Stimulated activated CD4-positive, alpha-beta T cell treated with anti-CD3 and anti-CD28 coated beads, TNF-alpha, amount 100 ng/mL, for 1 hour (primary cell): ENCODE measurements around the gene TNS3.
"Not testable (repeated sequence)": the region's sequence is repeated elsewhere in the genome, so short reads cannot be mapped to it uniquely, and the experiment has no call there.

Experiments used
- DNase-seq, 3 donors: peaks; one replicate each; pipeline ENCODE4 v3.0.0-alpha.2; 2020; ENCODE audit warnings: low read depth in 3 of 3, low spot score in 1 of 3

The TNS3 gene

DNA sequence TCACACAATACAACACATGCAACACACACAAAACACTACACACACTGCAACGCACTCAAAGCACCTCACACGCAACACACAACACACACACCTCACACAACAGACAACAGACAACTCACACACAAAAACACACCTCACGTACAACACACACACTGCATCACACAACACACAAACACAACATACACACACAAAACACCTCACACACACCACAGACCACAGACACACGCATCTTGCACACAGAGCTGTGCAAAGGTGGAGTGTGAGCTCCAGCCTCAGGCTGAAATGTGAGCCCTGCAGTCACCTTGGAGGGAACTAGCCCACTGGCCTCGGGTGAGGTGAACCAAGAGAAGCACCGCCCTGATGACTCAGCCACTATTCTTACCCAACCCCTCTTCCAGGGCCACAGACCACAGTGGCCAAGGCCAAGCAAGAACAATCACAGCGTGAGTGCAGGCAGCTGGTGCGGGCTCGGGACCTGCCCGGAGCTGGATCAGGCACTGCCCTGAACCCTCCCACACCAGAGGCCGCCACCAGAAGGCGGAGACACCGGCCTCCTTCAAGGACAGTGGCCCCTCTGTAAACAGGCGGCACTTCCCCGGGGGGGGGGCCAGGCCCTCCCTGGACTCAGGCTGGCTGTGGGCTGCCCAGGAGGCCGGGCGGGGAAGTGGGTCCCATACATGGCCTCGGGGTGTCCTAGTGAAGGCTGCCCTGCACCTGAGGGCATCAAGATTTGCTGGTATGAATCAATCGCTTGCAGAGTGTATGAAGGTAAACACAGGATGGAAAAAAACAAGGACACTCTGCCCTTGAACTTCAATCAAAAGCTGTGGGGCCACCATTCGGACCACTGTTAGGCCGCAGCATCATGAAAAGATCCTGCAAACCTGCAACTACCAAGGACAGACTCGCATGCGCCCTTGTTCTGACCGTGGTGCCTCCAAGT lies 106.7 kb downstream of the TNS3 start:
- no peak for DNase-seq

DNA sequence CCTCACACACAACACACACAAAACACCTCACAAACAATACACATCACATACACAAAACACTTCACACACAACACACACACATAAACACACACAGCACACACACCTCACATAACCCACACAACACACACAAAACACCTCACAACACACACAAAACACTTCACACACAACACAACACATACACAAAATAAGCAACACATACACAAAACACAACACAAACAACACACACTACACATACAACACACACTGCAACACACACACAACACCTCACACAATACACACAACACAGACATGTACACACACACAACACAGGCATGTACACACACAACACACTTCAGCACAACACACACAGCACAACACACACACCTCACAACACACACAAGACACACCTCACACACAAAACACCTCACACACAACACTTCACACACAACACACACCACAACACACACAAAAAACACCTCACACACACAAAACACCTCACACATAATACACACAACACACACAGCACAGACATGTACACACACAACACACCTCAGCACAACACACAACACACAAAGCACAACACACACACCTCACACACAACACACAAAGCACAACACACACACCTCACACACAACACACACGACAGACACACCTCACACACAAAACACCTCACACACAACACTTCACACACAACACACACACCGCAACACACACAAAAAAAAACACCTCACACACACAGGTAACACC lies 107.5 kb downstream of the TNS3 start:
- DNase-seq, result no peak

DNA sequence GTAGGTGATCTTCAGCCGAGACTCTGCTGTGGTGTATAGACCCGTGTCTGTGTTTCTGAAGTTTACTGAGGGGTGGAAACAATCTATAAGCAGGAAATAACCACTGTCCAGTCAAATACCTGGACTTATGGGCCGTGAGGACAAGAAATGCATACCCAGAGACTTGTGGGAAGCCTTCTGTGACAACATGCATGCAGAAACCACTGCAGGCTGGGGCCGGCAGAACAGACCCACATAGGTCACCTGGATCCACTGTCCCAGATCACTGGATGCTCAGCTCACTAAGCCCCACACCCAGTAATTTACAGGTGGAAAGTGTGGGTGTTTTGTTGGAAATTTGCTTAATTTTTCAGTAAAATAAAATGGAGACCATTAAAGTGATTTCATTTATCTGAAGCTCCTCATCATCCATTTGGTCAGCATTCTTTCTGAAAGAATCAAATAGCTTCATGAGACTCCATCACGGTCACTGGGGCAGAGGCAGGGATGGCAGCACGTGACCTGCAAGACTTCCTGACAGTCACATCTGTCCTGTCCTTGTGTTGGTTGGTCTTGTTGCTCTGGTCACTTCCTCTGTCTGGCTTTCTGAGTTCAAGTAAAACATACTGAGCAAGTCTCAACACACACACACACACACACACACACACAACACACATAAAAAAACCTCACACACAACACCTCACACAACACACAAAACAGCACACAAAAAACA lies 108.3 kb downstream of the TNS3 start:
- DNase-seq, result no peak

DNA sequence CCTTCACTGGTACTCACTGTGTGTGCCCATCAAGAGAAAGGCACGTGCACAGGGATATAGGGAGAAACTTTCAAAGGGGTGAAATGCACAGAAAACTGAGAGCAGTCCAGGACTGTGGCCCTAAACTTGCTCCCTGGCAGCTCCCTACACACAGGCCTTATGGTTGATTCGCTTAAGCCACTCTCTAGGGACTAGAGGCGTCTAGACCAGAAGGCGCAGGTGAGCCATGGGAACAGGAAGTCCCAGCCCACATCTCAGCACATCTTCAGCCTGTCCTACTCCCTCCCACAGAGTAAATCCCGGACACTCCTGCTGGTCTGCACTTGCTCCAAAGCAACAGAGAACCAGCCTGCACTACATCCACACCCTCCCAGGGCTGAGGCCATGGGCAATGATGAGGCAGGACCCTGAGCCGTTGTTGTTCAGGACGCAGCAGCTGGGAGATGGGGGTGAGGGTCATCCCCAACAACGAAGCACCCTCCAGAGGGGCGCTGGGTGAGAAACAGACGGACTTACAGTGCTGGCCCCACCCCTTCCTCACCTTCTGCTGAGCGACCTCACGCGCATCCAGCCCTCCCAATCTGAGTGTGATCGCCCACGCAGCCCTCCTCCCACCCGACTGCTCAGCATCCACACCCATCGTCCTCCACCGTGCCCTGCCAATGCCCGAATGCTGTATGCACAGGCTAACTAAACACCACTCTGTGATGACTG lies 109.3 kb downstream of the TNS3 start:
- no peak for DNase-seq

DNA sequence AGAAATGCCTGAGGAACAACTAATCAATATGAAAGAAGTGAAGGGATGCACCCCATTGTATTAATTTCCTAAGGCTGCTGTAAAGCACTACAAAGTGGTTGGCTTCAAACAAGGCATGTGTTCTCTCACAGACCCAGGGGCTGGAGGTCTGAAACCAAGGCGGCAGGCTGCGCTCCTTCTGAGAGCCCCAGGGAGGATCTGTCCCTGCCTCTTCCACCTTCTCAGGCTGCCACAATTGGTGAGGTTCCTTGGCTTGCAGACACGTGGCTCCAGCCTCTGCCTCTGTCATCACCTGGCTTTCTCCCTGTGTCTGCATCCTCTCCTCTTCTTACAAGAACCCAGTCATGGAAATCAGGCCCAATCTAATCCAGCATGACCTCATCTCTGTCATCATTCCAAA lies 110.1 kb downstream of the TNS3 start:
- DNase-seq, result no peak

DNA sequence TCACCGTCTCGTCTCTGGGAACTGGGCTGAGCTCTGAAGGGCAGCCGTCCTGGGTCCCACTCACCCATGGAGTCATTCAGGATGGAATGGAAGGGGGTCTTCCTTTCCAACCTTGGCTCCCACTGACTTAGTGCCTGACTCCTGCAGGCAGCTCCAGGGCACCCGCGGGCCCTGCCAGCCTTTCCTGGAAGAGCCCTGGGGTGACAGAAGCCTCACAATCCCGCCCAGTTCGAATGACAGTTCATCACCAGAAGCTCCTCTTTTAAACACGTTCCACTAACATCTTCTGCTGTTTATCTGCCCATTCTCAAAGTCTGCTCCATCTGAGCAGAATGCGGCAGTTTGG lies 110.6 kb downstream of the TNS3 start:
- DNase-seq, result no peak

DNA sequence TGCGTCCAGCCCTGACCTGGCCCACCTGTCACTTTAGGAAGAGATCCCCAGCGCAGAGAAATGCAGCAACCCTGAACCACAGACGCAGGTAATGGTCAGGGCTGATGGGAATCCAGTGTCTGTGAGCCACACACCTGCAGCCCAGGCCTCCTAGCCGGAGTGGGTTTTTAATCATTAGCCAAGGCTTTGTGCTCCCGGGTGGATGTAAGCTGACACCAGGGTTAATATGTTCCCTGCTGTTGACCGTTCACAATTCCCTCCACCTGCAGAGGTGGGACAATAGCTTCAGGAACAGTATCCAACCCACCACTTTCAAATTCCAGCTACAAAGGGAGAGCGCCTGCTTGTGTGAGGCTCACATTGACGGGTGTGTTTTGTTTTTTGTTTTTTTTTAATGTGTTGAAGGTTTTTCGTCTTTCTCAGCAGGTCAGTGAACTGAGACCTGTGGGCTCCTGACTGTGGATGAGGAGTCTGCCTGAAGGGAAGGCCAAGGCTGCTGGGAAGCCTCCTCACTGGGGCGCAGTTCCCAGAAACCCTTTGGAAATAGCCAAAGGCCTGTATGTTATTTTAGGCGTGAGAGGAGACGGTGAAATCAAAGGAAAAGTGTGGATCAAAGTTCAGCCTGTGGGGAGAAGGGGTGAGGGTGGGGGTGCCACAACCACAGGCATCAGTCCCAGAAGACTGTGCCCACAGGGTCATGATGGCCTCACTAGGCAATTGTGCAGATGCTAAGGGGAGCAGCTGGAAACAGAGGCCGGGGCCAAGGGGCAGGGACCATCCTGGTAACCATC lies 111.1 kb downstream of the TNS3 start:
- no peak for DNase-seq

DNA sequence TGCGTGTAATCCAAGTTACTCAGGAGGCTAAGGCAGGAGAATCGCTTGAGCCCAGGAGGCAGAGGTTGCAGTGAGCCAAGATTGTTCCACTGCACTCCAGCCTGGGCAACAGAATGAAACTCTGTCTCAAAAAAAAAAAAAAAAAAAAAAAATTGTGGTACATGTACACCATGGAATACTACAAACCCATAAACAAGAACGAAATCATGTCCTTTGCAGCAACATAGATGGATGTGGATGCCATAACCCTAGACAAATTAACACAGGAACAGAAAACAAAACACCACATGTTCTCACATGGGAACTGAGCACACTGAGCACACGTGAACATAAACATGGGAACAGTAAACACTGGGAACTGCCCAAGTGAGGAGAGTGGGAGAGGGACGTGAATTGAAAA lies 112.1 kb downstream of the TNS3 start:
- not testable (repeated sequence) for DNase-seq

DNA sequence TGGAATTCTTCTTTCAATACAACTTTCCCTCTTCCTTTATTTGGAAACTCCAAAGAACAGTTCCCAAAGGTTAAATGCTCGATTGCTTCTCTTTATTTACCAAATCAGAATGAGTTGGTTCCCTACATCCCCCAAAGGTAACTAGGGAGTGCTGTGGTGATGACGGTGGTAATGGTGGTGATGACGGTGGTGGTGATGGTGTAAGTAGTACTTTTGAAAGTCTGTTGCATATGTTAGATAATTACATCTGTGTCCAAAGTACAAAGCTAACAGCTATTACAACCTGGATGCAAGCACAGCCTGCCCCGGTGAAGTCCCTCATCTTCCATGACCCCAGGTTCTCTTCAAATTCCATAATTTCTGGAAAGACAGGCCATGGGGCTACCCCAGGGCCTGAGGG lies 115.1 kb downstream of the TNS3 start:
- DNase-seq, result no peak

DNA sequence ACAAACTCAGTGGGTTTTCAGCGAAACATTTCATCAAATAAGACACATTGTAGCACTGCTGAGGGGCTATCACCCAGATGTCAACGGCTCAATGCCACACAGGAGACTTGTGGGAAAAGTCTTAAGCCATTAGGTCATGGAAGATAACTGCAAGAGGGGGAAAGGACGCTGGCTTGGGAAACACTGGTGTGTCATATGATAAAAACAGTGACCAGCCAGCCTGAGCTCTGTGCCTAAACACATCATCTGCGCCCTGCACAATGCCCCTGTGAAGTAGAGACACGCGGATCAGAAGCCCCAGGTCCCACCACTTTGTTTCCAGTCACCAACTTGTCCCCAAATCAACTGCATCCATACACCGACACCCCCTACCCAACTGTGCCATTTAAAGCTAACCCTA lies 116.7 kb downstream of the TNS3 start:
- no peak for DNase-seq

DNA sequence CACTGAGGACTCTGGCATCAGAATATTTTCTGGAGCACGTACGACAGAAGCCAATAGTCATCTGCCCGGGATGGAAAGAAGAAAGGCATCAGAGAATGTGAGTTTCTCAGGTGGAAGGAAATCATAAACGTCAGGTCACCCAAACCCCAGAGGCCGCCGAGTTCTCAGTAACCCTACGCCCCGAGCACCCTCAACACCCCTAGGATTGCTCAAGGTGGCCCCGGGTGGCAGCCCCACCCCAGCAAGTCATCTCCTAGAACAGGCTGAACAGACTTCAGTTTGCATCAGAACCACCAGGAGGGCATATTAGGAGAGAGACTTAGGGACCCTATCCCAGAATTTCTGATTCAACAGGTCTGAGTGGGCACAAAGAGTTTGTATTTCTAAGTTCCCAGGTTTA lies 117.6 kb downstream of the TNS3 start:
- DNase-seq, result no peak

DNA sequence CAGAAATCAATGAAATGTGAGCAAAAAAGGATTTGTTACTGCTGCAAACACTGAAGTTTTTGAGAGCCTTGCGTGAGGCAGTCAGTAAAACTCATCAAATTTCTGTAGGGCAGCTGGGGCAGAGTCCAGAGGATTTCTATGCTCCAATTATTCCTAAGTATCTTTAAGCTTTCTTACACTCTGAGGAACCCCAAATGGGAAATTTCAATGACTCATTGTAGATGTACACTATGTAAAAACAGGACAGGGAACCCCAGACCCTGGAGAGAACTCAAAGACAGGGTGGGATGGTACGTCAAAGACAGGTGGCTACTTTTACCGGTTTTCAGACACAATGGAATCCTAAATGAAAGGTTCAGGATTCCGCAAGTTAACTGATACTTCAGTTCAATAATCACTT lies 120.2 kb downstream of the TNS3 start:
- DNase-seq, result no peak

DNA sequence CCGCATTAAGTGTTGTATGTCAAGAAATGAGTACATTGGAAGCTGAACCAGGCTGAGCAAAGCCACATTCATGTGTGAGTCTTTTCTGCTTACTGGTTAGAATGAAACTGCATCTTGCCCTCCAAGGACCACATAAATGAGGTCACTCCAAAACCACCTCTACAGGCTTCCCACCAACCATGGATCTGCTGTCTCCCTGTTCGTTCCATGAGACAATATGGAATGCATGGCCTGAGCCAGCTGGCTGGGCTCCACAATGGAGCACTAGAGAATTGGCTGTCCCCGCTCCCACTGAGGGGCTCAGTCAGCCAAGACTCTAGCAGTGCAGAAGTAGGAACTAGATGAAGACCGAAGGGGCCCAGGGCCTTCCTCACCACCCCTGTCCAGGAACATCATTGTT lies 120.8 kb downstream of the TNS3 start:
- no peak for DNase-seq

DNA sequence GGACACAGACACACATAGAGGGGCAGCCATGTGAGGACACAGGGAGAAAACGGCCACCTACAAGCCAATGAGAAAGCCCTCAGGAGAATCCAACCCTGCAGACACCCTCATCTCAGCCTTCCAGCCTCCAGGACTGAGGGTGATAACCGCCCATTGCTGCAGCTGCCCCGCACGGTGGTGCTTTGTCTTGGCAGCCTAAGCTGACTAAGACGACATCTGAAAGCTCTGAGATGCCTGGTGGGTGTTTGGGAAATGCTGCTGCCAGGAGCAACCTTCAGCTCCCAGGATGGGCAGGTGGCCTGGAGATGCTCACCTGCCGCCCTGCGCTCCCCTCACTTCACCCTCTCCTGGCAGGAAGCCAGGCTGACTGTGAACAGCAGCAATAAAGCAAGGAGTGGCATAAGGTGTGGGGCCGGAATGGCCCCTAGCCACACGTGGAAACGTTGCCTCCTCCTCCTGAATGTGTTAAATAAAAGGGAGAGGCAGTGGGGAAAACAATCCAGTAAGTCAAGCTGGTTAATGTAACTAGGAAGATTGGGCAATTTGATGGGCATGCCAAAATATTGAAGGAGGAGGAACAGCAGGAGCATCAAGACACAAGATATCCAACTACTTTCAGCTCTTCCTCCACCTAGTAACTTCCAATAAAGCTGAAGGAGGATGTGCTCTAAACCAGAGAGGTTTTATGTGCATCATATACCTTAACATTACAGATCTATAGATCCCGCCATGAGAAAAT lies 121.5 kb downstream of the TNS3 start:
- DNase-seq, result no peak

DNA sequence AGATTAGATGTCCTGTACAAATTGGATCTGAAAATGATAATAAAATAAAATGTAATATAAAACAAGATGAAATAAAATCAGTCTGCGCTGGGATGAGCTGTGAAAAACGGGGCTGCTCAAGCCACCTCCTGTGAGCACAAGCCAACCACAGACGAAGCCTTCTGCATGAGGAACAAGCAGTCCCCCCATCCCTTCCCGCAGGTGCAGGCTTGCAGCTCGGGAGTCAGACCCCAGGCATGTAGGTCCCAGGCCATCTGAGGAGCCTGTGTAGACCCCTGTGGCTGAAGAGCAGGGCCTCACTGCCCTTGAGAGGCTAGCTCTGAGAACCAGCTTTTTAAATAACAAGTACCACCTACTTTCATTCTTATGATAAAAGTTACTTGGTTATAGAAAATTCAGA lies 123.4 kb downstream of the TNS3 start:
- DNase-seq, result no peak

DNA sequence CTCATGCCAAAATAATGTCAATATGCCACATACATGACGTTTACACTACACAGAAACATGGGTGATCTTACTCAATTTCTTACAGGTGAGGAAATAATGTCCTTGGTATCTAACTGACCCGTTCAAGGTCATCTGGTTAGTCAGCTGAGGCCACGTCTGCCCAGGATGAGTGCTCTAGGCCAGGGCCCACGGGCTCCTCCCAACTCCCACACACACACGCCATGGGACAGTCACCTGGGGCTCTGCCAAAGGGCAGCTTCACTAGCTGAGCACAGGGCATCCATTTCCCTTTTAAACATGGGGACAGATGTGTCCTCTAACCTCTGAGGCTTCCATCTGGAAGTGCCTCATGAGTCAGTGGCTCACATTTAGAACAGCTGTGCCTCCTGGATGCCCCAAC lies 123.9 kb downstream of the TNS3 start:
- DNase-seq, result no peak

DNA sequence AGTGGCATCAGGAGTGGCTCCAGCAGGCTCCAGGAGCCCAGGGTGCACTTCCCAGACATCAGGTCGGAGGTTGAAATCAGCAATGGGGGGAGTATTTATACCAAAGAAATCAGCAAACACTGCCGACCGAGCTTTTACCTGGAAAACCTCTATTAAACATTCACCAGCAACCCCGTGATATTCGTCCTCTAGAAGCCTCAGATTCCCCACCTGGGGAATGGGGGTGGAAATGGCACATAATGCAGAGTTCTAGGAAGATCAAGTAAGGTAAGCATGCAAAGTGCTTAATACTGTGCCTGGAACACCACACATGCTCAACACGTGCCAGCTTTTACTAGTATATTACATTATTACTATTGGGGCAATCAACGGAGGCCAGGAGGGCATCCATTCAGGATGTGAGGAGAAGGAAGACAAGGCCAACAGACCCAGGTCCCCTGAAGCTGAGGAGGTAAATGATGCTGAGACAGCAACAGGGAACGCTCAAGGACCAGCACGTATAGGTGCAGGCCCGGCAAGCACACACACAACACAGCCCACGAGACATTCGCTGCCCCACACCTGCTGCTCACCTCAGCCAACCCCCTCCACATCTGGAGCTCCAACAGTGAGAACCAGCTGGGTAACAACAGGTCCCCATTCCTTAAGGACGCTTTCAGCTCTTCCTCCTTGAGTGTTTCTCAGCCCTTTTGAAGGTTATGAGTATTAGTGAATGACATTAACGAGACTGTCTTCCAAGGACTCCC lies 125.5 kb downstream of the TNS3 start:
- DNase-seq, result no peak

DNA sequence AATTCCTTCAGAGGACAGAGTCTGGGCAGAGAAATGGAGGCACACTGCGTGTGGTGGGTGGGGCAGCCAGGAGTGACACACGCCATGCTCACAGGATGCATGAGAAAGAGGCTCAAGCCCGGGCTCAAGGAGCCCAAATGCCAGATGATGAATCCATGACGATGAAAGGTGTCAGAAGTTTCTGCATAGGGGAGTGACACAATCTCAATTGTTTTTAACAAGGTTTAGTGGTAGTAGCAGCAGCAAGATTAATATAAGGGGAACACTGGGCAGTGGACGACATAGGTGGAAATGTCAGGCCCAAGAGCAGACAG lies 126.1 kb downstream of the TNS3 start:
- DNase-seq, result no peak
